HepG2 (cell line): ENCODE data around the gene C1RL. TPM values are rescaled to one million over a fixed set of nuclear protein-coding genes. Genes with fewer than 3 reads are reported as not detected.

Experiments used
- ARHGAP35 ChIP-seq: sonication (generic); formaldehyde crosslinking; IDR thresholded peaks from 2 replicates; pipeline ENCODE4 v1.9.0; 2022; ENCODE audit warnings: mild to moderate bottlenecking, inconsistent platforms, moderate library complexity, missing genetic modification reagents, borderline replicate concordance
- ARNT2 ChIP-seq: sonication (generic); formaldehyde crosslinking; IDR thresholded peaks from 2 replicates; pipeline ENCODE4 v1.8.0; 2022; ENCODE audit warnings: mild to moderate bottlenecking, low read depth, missing genetic modification reagents, moderate library complexity
- CHD4 ChIP-seq: fragments of 200-600 bp; sonication (generic); IDR thresholded peaks from 2 replicates; pipeline ENCODE4 v1.7.0; 2017; ENCODE audit warnings: mild to moderate bottlenecking, low read length, borderline replicate concordance
- KAT7 ChIP-seq: IDR thresholded peaks from 2 replicates; pipeline ENCODE4 v1.6.1; 2018; ENCODE audit warnings: borderline replicate concordance, missing compliant biosample characterization
- KLF12 ChIP-seq: sonication (generic); formaldehyde crosslinking; IDR thresholded peaks from 2 replicates; pipeline ENCODE4 v1.4.0; 2020; ENCODE audit warnings: missing genetic modification reagents, borderline replicate concordance
- LCORL ChIP-seq, 2 experiments: fragments of 450-650 bp in 1 of 2; sonication (generic) in 1 of 2; formaldehyde crosslinking in 1 of 2; IDR thresholded peaks; 2 replicates each; pipeline versions ENCODE4 v1.5.0 to v1.6.1; 2017 to 2020; ENCODE audit warnings: antibody characterized with exemption in 1 of 2, missing genetic modification reagents in 1 of 2
- NCOA1 ChIP-seq: sonication (generic); formaldehyde crosslinking; IDR thresholded peaks from 2 replicates; pipeline ENCODE4 v1.9.0; 2021; ENCODE audit warnings: missing genetic modification reagents
- RXRB ChIP-seq: IDR thresholded peaks from 2 replicates; pipeline ENCODE4 v1.6.1; 2016; ENCODE audit warnings: borderline replicate concordance, missing genetic modification reagents, missing compliant biosample characterization
- STAT5B ChIP-seq: sonication (generic); formaldehyde crosslinking; IDR thresholded peaks from 2 replicates; pipeline ENCODE4 v1.4.0; 2020; ENCODE audit warnings: missing genetic modification reagents
- TBX2 ChIP-seq: sonication (generic); formaldehyde crosslinking; IDR thresholded peaks from 2 replicates; pipeline ENCODE4 v1.5.0; 2020; ENCODE audit warnings: missing genetic modification reagents, mild to moderate bottlenecking, borderline replicate concordance
- TCF7L2 ChIP-seq: IDR thresholded peaks from 2 replicates; pipeline ENCODE4 v1.6.1; 2011; ENCODE audit warnings: mild to moderate bottlenecking, low read depth, low read length, moderate library complexity
- YEATS2 ChIP-seq: sonication (generic); formaldehyde crosslinking; IDR thresholded peaks from 2 replicates; pipeline ENCODE4 v1.4.0; 2020; ENCODE audit warnings: missing genetic modification reagents, borderline replicate concordance
- ZNF160 ChIP-seq: sonication (generic); formaldehyde crosslinking; IDR thresholded peaks from 2 replicates; pipeline ENCODE4 v1.8.0; 2022; ENCODE audit warnings: mild to moderate bottlenecking, inconsistent platforms, missing genetic modification reagents
- polyA plus RNA-seq, 8 experiments: library from polyadenylated mRNA; depleted of rRNA in 3 of 8; stranded (reverse) in 7 of 8; unstranded in 1 of 8; fragments of >200 nt; fragmentation: Illumina TruSeq in 4 of 8; extraction: Trizol in 4 of 8; gene quantifications; 2 replicates each; pipeline versions ENCODE4 v1.2.1 to v1.2.3, GENCODE V29; 2011 to 2016; ENCODE audit warnings: low read depth in 4 of 8, missing spikeins in 1 of 8, mixed read lengths in 1 of 8; ENCODE audit not compliant: insufficient read depth in 1 of 8
- total RNA-seq, 5 experiments: library from RNA; depleted of rRNA; stranded (reverse); fragments of >200 nt; fragmentation: Illumina TruSeq; extraction: Trizol; gene quantifications; 2 replicates each; pipeline ENCODE4 v1.2.3, GENCODE V29; 2016; ENCODE audit warnings: low read depth in 1 of 5
- TF ChIP-seq, protein P1 (sequence below), 2 experiments: fragments of 450-650 bp in 1 of 2; sonication (generic) in 1 of 2; formaldehyde crosslinking in 1 of 2; IDR thresholded peaks; 2 replicates each; pipeline versions ENCODE4 v1.6.1 to v1.8.0; 2016 to 2022; ENCODE audit warnings: antibody characterized with exemption in 1 of 2, mild to moderate bottlenecking in 1 of 2, missing genetic modification reagents in 1 of 2
- TF ChIP-seq, protein P2 (sequence below): sonication (generic); formaldehyde crosslinking; IDR thresholded peaks from 2 replicates; pipeline ENCODE4 v1.5.0; 2020; ENCODE audit warnings: mild to moderate bottlenecking, missing genetic modification reagents
- TF ChIP-seq, protein P3 (sequence below): sonication (generic); formaldehyde crosslinking; IDR thresholded peaks from 2 replicates; pipeline ENCODE4 v1.4.0; 2020; ENCODE audit warnings: missing genetic modification reagents, borderline replicate concordance

Gene C1RL
- total and polyA plus RNA-seq, 2 of the 13 experiments (the other 11 are each of a cell fraction or from before 2014, with no cell fraction given): 28.9 to 53.1 TPM

DNA sequence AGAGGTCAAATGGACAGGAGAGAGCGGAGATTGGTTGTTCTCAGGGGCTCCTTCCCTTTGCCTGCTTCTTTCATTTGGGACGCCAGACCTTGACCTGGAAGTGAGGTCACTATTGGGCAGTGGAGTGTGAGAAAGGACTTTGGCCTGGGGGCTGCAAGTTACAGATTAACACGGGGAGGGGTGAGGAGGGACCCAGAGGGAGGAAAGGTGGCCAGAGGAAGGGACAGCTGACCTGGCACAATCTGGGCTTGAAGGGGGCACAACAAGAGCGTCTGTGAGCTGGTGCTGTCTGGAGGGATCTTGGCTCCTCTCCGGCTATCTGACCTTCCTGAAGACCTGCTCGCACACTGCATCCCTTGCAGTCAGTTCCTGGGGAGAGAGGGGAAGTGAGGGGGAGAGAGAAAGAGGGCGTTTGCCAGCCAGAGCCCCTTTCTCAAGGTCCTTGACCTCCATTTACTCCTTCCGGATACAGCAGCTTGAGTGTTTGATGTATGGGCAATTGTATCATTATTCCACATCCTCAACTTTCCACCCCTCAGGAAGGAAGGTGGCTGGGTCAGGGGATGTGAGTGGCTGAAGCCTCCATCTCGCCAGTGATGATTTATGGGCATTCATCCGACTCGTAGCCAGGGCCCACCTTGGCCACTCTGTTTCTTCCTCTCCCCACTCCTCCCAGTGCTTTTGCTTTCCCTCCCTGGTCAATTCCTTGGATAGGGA, 14.9 kb upstream of the C1RL start (continued):
- TF ChIP-seq, protein P1, sequence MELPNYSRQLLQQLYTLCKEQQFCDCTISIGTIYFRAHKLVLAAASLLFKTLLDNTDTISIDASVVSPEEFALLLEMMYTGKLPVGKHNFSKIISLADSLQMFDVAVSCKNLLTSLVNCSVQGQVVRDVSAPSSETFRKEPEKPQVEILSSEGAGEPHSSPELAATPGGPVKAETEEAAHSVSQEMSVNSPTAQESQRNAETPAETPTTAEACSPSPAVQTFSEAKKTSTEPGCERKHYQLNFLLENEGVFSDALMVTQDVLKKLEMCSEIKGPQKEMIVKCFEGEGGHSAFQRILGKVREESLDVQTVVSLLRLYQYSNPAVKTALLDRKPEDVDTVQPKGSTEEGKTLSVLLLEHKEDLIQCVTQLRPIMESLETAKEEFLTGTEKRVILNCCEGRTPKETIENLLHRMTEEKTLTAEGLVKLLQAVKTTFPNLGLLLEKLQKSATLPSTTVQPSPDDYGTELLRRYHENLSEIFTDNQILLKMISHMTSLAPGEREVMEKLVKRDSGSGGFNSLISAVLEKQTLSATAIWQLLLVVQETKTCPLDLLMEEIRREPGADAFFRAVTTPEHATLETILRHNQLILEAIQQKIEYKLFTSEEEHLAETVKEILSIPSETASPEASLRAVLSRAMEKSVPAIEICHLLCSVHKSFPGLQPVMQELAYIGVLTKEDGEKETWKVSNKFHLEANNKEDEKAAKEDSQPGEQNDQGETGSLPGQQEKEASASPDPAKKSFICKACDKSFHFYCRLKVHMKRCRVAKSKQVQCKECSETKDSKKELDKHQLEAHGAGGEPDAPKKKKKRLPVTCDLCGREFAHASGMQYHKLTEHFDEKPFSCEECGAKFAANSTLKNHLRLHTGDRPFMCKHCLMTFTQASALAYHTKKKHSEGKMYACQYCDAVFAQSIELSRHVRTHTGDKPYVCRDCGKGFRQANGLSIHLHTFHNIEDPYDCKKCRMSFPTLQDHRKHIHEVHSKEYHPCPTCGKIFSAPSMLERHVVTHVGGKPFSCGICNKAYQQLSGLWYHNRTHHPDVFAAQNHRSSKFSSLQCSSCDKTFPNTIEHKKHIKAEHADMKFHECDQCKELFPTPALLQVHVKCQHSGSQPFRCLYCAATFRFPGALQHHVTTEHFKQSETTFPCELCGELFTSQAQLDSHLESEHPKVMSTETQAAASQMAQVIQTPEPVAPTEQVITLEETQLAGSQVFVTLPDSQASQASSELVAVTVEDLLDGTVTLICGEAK (IDR thresholded peaks at IDR 0.05): no peak
- TF ChIP-seq, protein P1 (CRISPR knock-in tag; IDR thresholded peaks at IDR 0.05): no peak; the same call in 1 of the 2 replicates
- peak; percentile 98 for TF ChIP-seq RXRB (CRISPR knock-in tag)
- peak; percentile 65; the same call in 1 of the 2 replicates for TF ChIP-seq LCORL (IDR thresholded peaks at IDR 0.05)
- peak; percentile 79 for TF ChIP-seq LCORL (CRISPR knock-in tag; IDR thresholded peaks at IDR 0.05)
- TF ChIP-seq ZNF160 (CRISPR knock-in tag): 0 out of 2 replicates have a peak, but pooled peaks have one; percentile 33
- TF ChIP-seq YEATS2 (CRISPR knock-in tag): no peak
- TF ChIP-seq ARNT2 (CRISPR knock-in tag): peak; percentile 68
- TF ChIP-seq, protein P2, sequence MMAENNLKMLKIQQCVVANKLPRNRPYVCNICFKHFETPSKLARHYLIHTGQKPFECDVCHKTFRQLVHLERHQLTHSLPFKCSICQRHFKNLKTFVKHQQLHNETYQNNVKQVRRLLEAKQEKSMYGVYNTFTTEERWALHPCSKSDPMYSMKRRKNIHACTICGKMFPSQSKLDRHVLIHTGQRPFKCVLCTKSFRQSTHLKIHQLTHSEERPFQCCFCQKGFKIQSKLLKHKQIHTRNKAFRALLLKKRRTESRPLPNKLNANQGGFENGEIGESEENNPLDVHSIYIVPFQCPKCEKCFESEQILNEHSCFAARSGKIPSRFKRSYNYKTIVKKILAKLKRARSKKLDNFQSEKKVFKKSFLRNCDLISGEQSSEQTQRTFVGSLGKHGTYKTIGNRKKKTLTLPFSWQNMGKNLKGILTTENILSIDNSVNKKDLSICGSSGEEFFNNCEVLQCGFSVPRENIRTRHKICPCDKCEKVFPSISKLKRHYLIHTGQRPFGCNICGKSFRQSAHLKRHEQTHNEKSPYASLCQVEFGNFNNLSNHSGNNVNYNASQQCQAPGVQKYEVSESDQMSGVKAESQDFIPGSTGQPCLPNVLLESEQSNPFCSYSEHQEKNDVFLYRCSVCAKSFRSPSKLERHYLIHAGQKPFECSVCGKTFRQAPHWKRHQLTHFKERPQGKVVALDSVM: no peak
- 0 out of 2 replicates have a peak, but pooled peaks have one; percentile 46 for TF ChIP-seq KAT7 (CRISPR knock-in tag)
- TF ChIP-seq ARHGAP35 (CRISPR knock-in tag): no peak
- TF ChIP-seq CHD4: no peak
- peak; percentile 75; the same call in 1 of the 2 replicates for TF ChIP-seq TBX2 (CRISPR knock-in tag)
- TF ChIP-seq STAT5B (CRISPR knock-in tag): no peak
- no peak for TF ChIP-seq TCF7L2
- no peak for TF ChIP-seq KLF12 (CRISPR knock-in tag)
- TF ChIP-seq, protein P3, sequence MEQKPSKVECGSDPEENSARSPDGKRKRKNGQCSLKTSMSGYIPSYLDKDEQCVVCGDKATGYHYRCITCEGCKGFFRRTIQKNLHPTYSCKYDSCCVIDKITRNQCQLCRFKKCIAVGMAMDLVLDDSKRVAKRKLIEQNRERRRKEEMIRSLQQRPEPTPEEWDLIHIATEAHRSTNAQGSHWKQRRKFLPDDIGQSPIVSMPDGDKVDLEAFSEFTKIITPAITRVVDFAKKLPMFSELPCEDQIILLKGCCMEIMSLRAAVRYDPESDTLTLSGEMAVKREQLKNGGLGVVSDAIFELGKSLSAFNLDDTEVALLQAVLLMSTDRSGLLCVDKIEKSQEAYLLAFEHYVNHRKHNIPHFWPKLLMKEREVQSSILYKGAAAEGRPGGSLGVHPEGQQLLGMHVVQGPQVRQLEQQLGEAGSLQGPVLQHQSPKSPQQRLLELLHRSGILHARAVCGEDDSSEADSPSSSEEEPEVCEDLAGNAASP: peak; percentile 99
- TF ChIP-seq NCOA1 (CRISPR knock-in tag): no peak
